HG03342 (cell line): ENCODE measurements around the gene RSRP1.
A peak's percentile ranks its signal among the peaks of the same experiment; 100 is the strongest.
"Not testable (repeated sequence)": the region's sequence is repeated elsewhere in the genome, so short reads cannot be mapped to it uniquely, and the experiment has no call there.

Source experiments
- ATAC-seq: cut with Tn5 transposase; IDR thresholded peaks from one replicate; pipeline ENCODE4 v1.9.1; 2021; ENCODE audit warnings: mild to moderate bottlenecking, moderate library complexity; ENCODE audit not compliant: unreplicated experiment

RSRP1 gene, protein sequence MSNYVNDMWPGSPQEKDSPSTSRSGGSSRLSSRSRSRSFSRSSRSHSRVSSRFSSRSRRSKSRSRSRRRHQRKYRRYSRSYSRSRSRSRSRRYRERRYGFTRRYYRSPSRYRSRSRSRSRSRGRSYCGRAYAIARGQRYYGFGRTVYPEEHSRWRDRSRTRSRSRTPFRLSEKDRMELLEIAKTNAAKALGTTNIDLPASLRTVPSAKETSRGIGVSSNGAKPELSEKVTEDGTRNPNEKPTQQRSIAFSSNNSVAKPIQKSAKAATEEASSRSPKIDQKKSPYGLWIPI

DNA sequence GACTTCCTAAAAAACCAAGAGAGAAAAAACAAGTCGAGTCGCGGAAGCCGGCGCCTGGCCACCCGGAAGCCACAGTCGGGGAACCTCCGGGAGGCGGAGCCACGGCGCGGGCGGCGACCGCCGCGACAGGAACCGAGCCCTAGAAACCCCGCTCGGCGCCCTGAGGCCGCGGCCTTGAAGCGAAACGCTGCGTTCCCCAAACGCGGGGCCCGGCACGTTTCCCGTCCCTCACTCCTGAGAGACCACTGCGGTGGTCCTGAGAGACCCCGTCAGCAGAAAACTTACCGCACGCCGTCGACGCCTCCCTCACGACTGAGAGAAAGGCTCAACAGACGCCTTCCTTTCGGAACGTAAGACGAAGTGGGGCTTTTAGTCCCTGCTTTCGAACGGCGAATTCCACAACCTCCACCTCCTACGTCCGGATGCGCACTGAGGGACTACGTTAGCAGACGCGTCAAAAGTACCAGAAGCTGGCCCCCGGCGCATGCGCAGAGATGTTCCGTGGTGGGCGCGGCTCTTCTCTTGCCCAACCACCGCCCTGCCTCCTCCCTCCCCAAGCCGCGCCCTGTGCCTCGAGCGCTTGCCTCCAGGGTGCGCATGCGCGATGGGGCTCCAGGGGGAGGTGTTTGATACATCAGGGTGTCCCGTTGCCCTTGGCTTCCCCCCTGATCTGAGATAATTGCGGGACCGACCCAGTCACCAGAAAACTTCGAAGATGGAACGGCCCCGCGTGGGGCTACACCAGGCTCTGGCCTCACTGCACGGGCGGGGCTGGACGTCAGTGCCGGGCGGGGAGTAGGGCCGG lies at the start of gene RSRP1:
Gene RSRP1, minus strand, starts transcription at position 431 of the 805 bp plus-strand sequence. CDS start 491 bp downstream, outside the sequence.
- ATAC-seq = peak; percentile 80

DNA sequence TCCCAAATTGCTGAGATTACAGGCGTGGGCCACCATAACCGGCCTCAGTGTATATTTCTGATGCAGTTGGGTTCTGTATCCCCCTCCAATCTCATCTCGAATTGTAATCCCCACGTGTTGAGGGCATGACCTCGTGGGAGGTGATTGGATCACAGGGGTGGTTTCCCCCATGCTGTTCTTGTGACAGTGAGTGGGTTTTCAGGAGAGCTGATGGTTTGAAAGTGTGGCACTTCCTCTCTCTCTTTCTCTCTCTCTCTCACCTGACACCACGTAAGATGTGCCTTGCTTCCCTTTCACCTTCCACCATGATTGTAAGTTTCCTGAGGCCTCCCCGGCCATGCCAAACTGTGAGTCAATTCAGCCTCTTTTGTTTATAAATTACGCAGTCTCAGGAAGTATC lies 49.2 kb upstream of the RSRP1 start:
- ATAC-seq = not testable (repeated sequence)

DNA sequence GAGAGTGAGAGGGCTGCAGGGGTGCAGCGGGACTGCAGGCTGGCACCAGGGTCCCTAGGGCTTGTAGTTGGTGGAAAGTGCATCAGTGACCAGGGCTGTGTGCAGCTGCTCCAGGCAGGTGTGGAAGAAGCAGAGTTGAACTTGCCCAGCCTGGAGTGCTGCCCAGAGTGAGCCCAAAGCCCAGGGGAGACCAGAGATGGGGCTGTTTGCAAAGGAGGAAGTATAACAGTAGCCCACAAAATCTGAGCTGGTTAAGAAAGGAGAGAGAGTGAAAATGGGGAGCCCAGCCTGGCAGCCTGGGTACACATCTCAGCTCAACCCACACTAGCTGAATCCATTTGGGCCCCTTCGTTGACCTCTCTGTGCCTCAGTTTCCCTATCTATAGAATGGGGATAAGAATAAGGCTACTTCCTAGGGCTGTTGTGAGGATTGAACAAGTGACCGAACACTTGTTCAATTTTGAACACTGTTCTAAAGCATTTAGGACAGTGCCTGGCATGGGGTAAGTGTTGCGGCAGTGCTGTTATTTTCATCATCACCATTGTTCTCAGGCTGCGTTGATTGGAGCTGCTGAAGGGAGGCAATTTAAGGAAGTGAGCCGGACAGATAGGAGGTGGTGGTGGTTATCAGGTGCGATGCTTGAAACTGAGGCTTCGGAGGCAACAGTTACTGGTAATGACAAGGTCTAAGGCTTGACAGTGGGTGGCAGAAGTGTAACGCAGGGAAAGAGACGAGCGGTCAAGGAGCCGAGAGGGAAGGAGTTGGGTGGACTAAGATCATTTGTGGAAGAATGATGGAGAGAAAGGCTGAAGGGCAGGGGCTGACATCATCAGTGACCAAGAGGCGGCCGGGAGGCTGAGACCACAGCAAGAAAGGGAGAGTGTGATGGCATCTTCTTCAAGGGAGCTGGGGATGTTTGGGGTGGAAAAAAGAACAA lies 47.9 kb upstream of the RSRP1 start:
- ATAC-seq = not testable (repeated sequence)

DNA sequence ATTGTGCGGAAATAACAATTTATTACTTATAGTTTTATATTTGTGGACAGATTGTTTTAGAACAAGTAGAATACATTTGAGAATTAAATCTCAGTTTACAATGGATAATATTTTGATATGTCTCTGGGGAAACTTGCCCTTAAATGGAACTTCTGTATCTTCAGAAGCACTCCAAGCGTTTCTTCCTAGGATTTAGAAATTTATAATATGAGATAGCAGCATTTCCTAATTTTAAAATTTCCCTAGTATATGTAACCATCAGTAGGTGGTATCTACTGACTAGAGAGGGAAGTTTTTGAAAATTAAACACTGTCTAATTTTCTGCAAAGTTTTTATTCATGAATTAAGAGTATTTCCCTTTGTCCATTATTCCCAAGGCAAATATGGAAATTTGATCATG lies 46.2 kb upstream of the RSRP1 start:
- not testable (repeated sequence) for ATAC-seq

DNA sequence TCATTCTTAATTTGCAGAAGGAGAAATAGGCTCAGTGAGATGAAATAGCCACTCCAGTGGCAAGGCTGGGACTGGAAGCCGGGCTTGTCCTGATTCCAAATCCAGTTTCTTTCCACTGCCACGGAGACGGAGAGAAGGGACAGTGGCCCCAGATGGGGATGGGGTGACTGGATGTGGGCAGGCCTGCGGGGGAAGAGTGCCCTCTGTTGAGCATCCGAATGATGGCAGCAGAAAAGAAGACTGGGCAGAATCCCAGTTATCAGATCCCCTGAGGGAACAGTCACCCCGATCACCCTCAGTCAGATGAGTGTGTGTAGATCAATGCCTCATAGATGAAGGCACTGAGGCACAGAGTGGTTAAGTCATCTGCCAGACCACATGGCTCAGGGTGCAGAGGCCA lies 42.8 kb upstream of the RSRP1 start:
- ATAC-seq = not testable (repeated sequence)

DNA sequence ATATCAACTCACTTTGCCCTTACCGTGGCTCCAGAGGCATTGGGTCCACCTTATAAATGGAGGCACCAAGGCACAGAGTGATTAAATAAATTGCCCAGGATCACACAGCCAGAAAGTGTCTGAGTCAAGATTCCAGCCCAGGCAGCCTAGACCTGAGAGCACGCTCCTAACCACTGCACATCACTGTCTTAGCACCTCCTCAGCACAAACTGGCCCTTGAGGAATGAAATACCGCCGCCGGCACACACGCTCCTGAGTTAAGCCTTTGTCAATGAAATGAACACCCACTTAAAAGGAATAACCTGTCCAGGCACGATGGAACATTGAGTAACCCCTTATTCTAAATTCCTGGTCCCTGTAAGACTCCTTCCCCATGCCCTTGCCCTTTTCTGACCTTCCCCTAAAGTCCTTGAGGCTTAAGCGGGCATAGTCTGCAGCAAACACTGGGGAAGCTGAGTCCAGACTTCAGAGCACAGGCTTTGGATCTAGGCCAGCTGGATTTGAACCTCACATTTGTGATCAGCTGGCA lies 41.4 kb upstream of the RSRP1 start:
- ATAC-seq = not testable (repeated sequence)

DNA sequence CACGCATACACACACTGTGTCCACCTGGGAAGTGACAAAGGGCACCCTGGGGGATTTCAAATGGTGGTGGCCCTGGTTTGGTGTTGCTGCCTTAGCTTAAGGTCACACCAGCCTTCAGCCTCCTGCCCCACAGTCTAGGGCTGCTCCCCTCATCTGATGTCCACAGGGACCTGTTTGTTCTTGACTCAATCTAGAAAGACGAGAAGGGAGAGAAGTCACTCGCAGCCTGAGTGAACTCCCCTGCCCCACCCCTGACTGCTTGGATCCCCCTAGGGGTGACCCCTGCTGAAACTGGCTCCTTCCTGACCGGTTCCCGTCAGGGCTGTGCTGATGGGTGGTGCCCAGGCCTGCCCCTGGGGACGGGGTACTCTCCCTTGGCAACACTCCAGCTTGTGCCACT lies 39.9 kb upstream of the RSRP1 start:
- not testable (repeated sequence) for ATAC-seq

DNA sequence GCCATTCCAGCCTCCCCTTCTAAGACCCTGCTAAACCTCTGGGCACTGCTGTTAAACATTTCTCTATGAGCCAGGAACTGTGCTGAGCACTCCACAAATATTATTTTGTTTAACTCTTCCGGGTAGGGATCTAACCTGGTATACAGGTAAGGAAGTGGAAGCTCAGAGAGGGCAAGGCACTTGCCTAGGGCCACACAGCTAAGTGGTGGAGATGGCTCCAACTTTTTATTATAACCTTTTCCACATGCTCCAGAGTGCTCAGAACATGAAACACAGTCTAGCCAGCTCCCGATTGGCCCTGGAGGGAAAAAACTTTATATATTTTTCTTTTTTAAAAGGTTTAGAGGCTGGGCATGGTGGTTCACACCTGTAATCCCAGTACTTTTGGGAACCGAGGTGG lies 38.6 kb upstream of the RSRP1 start:
- not testable (repeated sequence) for ATAC-seq

DNA sequence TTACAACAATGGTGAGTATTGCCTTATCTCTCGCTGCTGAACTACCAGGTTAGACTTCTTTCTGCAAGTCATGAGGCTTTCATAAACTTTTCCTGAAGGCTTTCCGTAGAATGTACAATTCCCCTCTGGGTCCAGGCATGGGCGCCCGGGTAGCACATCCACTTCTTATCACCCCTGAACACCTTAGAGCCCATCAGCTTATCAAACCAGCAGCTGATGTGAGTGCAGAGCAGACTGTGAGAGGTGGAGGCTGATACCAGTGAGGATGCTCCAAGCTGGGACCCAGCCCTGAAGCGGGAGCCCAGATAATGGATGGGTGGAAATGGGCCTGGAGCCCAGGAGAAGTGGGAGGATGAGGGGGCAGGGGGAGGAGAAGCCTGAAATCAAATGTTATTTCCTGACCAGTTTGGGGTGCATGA lies 32.4 kb upstream of the RSRP1 start:
- not testable (repeated sequence) for ATAC-seq

DNA sequence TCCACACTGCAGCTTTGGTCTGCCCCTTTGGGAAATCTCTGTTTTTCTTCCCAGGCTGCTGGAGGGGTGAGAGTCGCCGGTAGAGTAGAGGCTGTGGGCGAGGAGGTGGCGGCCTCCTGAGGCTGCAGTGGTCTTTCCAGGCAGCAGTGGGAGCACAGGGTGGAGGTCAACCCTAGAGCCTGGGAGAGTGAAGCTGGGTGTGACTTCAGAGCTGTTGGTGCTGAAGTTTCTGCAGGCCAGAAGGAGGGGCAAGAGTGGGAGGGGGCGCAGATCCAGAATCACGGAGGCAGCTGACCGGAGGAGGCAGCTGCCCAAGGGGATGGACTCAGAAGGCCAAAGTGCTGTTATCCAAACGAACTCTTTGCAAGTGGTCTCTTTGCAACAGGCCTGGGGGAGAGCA lies 31.5 kb upstream of the RSRP1 start:
- ATAC-seq = not testable (repeated sequence)

DNA sequence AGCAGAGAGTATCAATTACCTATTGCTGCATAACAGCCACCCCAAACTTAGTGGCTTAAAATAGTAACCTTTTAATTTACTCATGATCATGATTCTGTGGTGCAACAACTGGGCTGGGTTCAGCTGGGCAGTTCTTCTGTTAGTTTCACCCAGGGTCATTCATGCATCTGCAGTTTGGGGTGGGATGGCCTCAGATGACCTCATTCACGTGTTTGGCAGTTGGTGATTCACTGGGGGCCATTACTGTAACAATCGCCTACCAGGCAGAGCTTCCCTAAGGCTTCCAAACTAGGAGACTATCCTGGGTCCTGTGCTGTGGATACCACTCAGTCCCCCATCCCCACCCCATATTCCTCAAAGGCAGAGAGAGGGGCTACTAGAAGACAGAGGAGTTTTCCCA lies 31.1 kb upstream of the RSRP1 start:
- not testable (repeated sequence) for ATAC-seq

DNA sequence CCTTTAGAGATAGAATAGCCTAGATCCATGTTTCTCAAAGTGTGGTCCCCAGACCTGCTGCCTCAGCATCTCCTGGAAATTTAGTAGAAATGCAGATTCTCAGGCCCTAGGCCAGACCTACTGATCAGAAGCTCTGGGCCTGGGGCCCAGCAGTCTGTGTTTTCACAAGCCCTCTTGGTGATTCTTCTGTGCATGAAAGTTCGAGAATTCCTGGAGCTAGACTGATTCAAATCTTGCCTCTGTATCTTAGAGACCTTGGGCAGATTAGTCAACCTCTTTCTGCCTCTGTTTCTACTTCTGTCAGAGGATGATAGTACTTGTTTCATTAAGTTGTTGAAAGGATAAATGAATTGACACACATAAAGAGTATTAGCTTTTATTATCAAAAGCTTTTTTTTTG lies 30.0 kb upstream of the RSRP1 start:
- not testable (repeated sequence) for ATAC-seq

DNA sequence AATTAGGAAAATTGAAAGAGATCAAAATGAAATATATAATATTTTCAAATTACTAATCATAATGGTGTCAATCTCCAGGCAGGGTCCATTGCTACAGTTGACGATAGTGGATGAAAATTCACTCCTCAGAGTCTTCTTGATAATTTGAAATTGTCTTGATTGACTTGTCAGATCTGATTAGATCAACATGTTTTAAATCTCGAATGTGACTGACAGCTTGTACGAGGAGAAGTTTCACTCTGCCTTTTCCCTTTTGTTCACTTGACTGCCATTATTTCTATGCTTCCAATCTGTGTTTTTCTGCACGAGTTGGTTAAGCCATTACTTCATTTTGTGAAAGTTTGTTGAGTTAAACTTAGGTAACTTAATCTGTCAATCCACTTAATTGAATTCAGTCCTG lies 28.4 kb upstream of the RSRP1 start:
- ATAC-seq = not testable (repeated sequence)

DNA sequence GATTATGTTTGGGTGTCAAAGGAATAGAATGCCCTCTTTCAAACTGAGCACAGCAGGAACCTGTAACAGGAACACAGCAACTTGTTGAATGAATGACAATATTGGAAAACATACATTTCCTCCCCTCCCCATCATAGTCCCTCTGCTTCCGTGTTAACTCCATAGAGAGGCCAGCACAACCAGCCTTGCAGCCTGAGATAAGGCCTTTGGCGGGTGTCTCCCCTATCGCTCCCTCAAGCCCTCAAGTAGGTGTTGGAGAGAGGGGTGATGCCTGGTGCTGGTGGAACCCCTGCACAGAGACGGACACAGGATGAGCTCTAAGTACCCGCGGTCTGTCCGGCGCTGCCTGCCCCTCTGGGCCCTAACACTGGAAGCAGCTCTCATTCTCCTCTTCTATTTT lies 25.0 kb upstream of the RSRP1 start, which contains the start of gene RHD:
Gene RHD, plus strand, starts transcription at position 272 of the 400 bp plus-strand sequence. Its CDS starts 39 bp downstream, at position 311.
- ATAC-seq = not testable (repeated sequence)

DNA sequence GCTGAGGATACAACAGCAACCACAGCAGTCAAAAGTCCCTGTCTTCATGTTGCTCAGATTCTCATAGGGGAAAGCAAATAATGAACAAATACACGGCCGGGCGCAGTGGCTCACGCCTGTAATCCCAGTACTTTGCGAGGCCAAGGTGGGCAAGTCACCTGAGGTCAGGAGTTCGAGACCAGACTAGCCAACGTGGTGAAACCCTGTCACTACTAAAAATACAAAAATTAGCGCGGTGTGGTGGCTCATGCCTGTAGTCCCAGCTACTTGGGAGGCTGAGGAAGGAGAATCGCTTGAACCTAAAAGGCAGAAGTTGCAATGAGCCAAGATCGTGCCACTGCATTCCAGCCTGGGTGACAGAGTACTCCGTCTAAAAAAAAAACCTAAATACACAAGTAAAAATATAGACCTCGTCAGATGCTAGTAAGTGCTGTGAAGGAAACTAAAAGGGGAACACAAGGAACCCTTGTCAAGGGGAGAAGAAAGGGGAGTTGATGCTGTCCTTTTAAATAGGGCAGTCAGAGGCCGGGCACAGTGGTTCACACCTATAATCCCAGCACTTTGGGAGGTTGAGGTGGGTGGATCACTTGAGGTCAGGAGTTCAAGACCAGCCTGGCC lies 21.0 kb upstream of the RSRP1 start:
- ATAC-seq = not testable (repeated sequence)

DNA sequence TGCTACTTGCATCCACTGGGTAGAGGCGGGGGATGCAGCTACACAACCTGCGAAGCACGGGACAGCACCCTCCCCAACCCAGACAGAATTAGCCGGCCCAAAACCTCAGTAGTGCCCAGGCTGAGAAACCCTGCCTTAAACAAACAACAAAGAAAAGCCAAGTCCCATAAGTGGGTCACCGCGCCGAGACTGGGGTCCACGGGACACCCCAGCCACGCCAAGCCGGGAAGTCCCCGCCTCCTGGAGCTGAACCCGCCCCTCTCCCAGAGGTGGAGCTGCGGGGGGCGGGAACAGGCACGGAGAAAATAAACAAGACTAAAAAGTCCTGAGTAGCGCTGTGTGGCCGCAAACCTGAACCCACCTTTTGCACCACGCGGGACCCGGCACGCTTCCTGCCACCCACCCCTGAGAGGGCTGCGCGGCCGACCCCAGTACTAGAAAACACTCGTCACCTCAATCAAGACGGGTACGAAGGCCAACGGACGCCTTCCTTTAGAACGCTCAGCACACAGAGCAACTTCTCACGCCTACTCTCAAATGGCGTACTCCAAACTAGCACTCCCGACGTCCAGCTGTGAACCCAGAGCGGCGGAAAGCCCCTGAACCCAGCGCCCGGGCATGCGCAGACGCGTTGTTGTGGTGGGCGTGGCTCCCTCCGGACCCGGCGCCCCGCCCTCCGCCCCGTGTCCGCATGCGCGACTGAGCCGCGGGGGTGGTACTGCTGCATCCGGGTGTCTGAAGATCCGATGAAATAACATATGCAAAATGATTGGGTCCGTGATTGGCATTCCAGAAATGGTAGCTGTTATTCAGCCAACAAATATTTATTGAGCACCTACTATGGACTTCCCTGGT lies 20.3 kb upstream of the RSRP1 start:
- peak; percentile 56 for ATAC-seq

DNA sequence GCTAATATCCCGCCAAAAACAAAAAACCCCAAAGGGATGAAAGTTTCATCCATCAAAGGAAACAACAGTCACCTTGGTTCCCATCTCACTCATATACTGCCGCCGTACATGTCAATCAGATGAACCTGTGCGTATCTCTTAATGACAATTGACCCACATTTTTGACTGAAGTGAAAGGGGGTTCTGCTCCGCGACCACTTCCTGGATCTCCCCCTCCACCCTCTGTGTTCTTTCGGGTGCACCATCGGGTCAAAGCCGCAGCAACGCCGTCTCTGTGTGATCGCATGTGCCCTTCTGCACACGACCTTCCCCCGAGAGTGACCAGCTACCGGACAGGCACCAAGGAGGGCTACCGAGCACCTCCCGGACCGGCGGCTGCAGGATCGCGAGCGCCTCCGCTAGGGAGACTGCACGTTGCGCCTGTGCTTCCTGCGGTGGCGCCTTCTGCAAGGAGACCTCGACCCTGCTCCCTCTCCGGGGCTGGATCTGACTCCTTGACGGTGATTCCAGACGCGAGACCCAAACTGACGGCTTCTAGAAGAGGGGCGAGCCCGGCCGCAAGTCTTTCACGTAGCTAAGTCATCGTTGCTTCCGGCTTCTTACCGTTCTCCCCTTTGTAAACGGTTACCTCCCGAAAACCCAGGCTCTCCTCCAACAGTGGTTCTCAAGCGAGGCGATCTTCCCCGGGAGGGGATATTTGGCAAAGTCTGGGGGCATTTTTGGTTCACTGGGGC lies 19.5 kb upstream of the RSRP1 start:
- not testable (repeated sequence) for ATAC-seq

DNA sequence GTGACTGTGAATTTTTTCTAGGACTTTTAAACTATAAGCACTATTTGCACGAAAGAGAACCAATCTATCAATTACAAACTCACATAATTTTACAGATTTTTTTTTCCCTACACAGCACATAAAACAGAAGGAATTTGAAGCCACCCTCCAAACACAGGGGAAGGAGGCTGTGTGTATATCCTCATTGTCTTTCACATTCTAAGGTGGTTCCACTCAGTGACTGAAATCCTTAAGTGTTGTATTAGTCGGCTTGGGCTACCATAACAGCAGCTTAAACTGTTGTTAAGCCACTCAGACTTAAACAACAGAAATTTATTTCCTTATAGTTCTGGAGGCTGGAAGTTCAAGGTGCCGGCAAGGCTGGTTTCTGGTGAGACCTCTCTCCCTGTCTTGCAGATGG lies 13.1 kb upstream of the RSRP1 start:
- ATAC-seq = not testable (repeated sequence)
